Testis (tissue), 2 donors: ENCODE results near the gene PPCS.

Experiments used
- POLR2A ChIP-seq: fragments of 450-650 bp; IDR thresholded peaks from one replicate; pipeline ENCODE4 v1.6.1; 2017; ENCODE audit warnings: antibody characterized with exemption, mild to moderate bottlenecking, moderate library complexity
- TF ChIP-seq, protein P1 (sequence below), 3 experiments: fragments of 450-650 bp in 2 of 3; fragments of 200-600 bp in 1 of 3; sonication (generic) in 1 of 3; IDR thresholded peaks; one replicate each; pipeline ENCODE4 v1.5.1; 2016 to 2019; ENCODE audit warnings: antibody characterized with exemption in 3 of 3, mild to moderate bottlenecking in 2 of 3, moderate library complexity in 1 of 3

DNA sequence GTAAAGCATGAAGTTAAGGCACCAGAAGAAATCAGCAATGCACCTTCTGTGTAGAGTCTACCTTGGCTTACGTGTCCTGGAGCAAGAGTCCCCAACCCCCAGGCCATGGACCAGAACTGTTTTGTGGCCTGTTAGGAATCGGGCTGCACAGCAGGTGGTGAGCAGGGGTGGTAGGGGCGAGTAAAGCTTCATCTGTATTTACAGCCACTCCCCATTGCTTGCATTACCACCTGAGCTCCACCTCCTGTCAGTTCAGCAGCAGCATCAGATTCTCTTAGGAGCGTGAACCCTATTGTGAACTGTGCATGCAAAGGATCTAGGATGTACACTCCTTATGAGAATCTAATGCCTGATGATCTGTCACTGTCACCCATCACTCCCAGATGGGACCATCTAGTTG is 22.0 kb upstream of the PPCS start:
- TF ChIP-seq, protein P1, sequence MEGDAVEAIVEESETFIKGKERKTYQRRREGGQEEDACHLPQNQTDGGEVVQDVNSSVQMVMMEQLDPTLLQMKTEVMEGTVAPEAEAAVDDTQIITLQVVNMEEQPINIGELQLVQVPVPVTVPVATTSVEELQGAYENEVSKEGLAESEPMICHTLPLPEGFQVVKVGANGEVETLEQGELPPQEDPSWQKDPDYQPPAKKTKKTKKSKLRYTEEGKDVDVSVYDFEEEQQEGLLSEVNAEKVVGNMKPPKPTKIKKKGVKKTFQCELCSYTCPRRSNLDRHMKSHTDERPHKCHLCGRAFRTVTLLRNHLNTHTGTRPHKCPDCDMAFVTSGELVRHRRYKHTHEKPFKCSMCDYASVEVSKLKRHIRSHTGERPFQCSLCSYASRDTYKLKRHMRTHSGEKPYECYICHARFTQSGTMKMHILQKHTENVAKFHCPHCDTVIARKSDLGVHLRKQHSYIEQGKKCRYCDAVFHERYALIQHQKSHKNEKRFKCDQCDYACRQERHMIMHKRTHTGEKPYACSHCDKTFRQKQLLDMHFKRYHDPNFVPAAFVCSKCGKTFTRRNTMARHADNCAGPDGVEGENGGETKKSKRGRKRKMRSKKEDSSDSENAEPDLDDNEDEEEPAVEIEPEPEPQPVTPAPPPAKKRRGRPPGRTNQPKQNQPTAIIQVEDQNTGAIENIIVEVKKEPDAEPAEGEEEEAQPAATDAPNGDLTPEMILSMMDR (IDR thresholded peaks at IDR 0.05) = no peak
- TF ChIP-seq POLR2A = no peak
